K562 (cell line): ENCODE measurements around the gene VEGFA. TPM values are rescaled to one million over a fixed set of nuclear protein-coding genes. Genes with fewer than 3 reads are reported as not detected.

Experiments
- ATF1 ChIP-seq, 2 experiments: fragments of 450-650 bp in 1 of 2; IDR thresholded peaks; 2 replicates each; pipeline ENCODE4 v1.6.1; 2016; ENCODE audit warnings: missing compliant biosample characterization in 1 of 2, missing genetic modification characterization in 1 of 2
- BDP1 ChIP-seq: IDR thresholded peaks from 3 replicates; pipeline ENCODE4 v1.6.1; 2011; ENCODE audit not compliant: insufficient read length, insufficient read depth
- CCNT2 ChIP-seq: IDR thresholded peaks from 2 replicates; pipeline ENCODE4 v1.6.1; 2011; ENCODE audit warnings: borderline replicate concordance, low read depth, mild to moderate bottlenecking, moderate library complexity, mixed read lengths, low read length; ENCODE audit not compliant: insufficient read length; ENCODE audit errors: extremely low read depth
- GABPA ChIP-seq: fragments of 200-800 bp; sonication (Bioruptor generic); conservative IDR thresholded peaks from 2 replicates; pipeline ENCODE4 v1.6.1; 2016; ENCODE audit warnings: low read depth, missing genetic modification characterization, missing compliant biosample characterization
- GTF2E2 ChIP-seq: fragments of 200-800 bp; sonication (Bioruptor generic); IDR thresholded peaks from 2 replicates; pipeline ENCODE4 v1.6.1; 2016; ENCODE audit warnings: missing genetic modification characterization, missing compliant biosample characterization
- GTF2F1 ChIP-seq: IDR thresholded peaks from 2 replicates; pipeline ENCODE4 v1.6.1; 2011; ENCODE audit warnings: low read depth, low read length, improper control_type of control experiment
- LARP7 ChIP-seq: fragments of 450-650 bp; IDR thresholded peaks from 2 replicates; pipeline ENCODE4 v1.6.1; 2016
- POLR2G ChIP-seq: fragments of 200-400 bp; formaldehyde crosslinking; IDR thresholded peaks from 2 replicates; pipeline ENCODE4 v1.6.1; 2017; ENCODE audit warnings: low read depth, mild to moderate bottlenecking, antibody characterized with exemption, low read length, moderate library complexity
- POLR2H ChIP-seq: IDR thresholded peaks from 2 replicates; pipeline ENCODE4 v1.6.1; 2016; ENCODE audit warnings: missing genetic modification characterization, low read depth, mild to moderate bottlenecking, control low read depth, missing compliant biosample characterization, moderate library complexity
- RCOR1 ChIP-seq, 2 experiments: IDR thresholded peaks; 2 replicates each; pipeline ENCODE4 v1.6.1; 2012; ENCODE audit warnings: low read depth in 2 of 2, low read length in 2 of 2, borderline replicate concordance in 1 of 2, improper control_type of control experiment in 1 of 2
- SMARCB1 ChIP-seq: IDR thresholded peaks from 2 replicates; pipeline ENCODE4 v1.6.1; 2011; ENCODE audit warnings: improper control_type of control experiment, low read depth; ENCODE audit not compliant: insufficient read length
- TBP ChIP-seq: optimal IDR thresholded peaks from 2 replicates; pipeline ENCODE3; 2011; ENCODE audit warnings: low read depth, low read length, improper control_type of control experiment
- ZFP1 ChIP-seq: fragments of 450-650 bp; formaldehyde crosslinking; IDR thresholded peaks from 2 replicates; pipeline ENCODE4 v1.4.0; 2020; ENCODE audit warnings: mild to moderate bottlenecking, mixed read lengths
- ZKSCAN1 ChIP-seq: fragments of 150-350 bp; IDR thresholded peaks from 2 replicates; pipeline ENCODE4 v1.6.1; 2016; ENCODE audit warnings: low read depth, low read length
- ZNF395 ChIP-seq: fragments of 200-800 bp; sonication (Bioruptor generic); IDR thresholded peaks from 2 replicates; pipeline ENCODE4 v1.6.1; 2017; ENCODE audit warnings: missing genetic modification characterization, missing compliant biosample characterization
- polyA plus RNA-seq, 8 experiments: library from polyadenylated mRNA; depleted of rRNA in 4 of 8; stranded (reverse) in 5 of 8; unstranded in 3 of 8; fragments of >200 nt; fragmentation: Nextera tagmentation in 2 of 8; fragmentation: Illumina TruSeq in 1 of 8; extraction: Ambion mirVana in 2 of 8; extraction: Trizol in 1 of 8; gene quantifications; 2 replicates each; pipeline versions ENCODE4 v1.2.1 to v1.2.3, GENCODE V29; 2011 to 2014; ENCODE audit warnings: inconsistent platforms in 1 of 8, missing spikeins in 1 of 8
- total RNA-seq, 7 experiments: library from RNA; depleted of rRNA in 6 of 7; stranded (reverse); fragments of >200 nt in 6 of 7; fragmentation: Illumina TruSeq in 2 of 7; extraction: Trizol in 2 of 7; gene quantifications; 2 replicates each; pipeline versions ENCODE4 v1.2.1 to v1.2.3, GENCODE V29; 2011 to 2021; ENCODE audit warnings: low replicate concordance in 1 of 7
- TF ChIP-seq, protein P1 (sequence below): fragments of 450-650 bp; IDR thresholded peaks from 2 replicates; pipeline ENCODE4 v1.6.1; 2017; ENCODE audit warnings: antibody characterized with exemption, mild to moderate bottlenecking
- TF ChIP-seq, protein P2 (sequence below), 2 experiments: IDR thresholded peaks; 2 replicates each; pipeline ENCODE4 v1.6.1; 2011; ENCODE audit warnings: borderline replicate concordance in 1 of 2, control low read depth in 1 of 2, low read depth in 1 of 2, low read length in 1 of 2, mild to moderate bottlenecking in 1 of 2, mixed read lengths in 1 of 2, moderate library complexity in 1 of 2; ENCODE audit not compliant: insufficient read depth in 1 of 2, insufficient read length in 1 of 2, poor library complexity in 1 of 2, severe bottlenecking in 1 of 2; ENCODE audit errors: extremely low read depth in 1 of 2
- TF ChIP-seq, protein P3 (sequence below), 2 experiments: fragments of 450-650 bp in 1 of 2; sonication (generic) in 1 of 2; formaldehyde crosslinking; conservative IDR thresholded peaks; 2 replicates each; pipeline versions ENCODE4 v1.4.0 to v1.8.1; 2020 to 2022; ENCODE audit warnings: mild to moderate bottlenecking in 1 of 2, missing genetic modification reagents in 1 of 2

Gene VEGFA
- total and polyA plus RNA-seq, 9 of the 15 experiments (the other 6 are each of a cell fraction or from before 2014, with no cell fraction given), result 14.0 to 271 (median 124) TPM

GRCh38 chr6:43769526-43770371 is at the start of gene VEGFA (continued):
- TF ChIP-seq, protein P1, sequence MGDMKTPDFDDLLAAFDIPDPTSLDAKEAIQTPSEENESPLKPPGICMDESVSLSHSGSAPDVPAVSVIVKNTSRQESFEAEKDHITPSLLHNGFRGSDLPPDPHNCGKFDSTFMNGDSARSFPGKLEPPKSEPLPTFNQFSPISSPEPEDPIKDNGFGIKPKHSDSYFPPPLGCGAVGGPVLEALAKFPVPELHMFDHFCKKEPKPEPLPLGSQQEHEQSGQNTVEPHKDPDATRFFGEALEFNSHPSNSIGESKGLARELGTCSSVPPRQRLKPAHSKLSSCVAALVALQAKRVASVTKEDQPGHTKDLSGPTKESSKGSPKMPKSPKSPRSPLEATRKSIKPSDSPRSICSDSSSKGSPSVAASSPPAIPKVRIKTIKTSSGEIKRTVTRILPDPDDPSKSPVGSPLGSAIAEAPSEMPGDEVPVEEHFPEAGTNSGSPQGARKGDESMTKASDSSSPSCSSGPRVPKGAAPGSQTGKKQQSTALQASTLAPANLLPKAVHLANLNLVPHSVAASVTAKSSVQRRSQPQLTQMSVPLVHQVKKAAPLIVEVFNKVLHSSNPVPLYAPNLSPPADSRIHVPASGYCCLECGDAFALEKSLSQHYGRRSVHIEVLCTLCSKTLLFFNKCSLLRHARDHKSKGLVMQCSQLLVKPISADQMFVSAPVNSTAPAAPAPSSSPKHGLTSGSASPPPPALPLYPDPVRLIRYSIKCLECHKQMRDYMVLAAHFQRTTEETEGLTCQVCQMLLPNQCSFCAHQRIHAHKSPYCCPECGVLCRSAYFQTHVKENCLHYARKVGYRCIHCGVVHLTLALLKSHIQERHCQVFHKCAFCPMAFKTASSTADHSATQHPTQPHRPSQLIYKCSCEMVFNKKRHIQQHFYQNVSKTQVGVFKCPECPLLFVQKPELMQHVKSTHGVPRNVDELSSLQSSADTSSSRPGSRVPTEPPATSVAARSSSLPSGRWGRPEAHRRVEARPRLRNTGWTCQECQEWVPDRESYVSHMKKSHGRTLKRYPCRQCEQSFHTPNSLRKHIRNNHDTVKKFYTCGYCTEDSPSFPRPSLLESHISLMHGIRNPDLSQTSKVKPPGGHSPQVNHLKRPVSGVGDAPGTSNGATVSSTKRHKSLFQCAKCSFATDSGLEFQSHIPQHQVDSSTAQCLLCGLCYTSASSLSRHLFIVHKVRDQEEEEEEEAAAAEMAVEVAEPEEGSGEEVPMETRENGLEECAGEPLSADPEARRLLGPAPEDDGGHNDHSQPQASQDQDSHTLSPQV, result 0 out of 2 replicates have a peak, but pooled peaks have one; percentile 56
- TF ChIP-seq RCOR1 (IDR thresholded peaks at IDR 0.05; ENCODE audit: borderline replicate concordance in 1 of 2, low read depth in 2 of 2, low read length in 2 of 2) (peak in 1 of 2 experiments; percentile 76; a peak in 1 of 4 replicates), GTF2F1 (peak; percentile 52; the same call in 1 of the 2 replicates), ZFP1 (CRISPR knock-in tag) (no peak), ATF1 (CRISPR knock-in tag; IDR thresholded peaks at IDR 0.05) (no peak), ATF1 (tag; IDR thresholded peaks at IDR 0.05) (peak; percentile 79), POLR2G (peak; percentile 96), GABPA (0 out of 2 replicates have a peak, but pooled peaks have one; percentile 10), LARP7 (0 out of 2 replicates have a peak, but pooled peaks have one; percentile 21), TBP (peak; percentile 69), SMARCB1 (peak; percentile 54), CCNT2 (peak; percentile 93), ZKSCAN1 (0 out of 2 replicates have a peak, but pooled peaks have one; percentile 14), GTF2E2 (tag) (no peak), POLR2H (tag) (peak; percentile 97), BDP1 (no peak), ZNF395 (CRISPR knock-in tag) (peak; percentile 80)
- TF ChIP-seq, protein P2, sequence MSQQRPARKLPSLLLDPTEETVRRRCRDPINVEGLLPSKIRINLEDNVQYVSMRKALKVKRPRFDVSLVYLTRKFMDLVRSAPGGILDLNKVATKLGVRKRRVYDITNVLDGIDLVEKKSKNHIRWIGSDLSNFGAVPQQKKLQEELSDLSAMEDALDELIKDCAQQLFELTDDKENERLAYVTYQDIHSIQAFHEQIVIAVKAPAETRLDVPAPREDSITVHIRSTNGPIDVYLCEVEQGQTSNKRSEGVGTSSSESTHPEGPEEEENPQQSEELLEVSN (IDR thresholded peaks at IDR 0.05; ENCODE audit: borderline replicate concordance in 1 of 2, extremely low read depth in 1 of 2, insufficient read depth in 1 of 2, insufficient read length in 1 of 2, low read depth in 1 of 2, low read length in 1 of 2, poor library complexity in 1 of 2, severe bottlenecking in 1 of 2), result peak; percentile 71 to 78
- TF ChIP-seq, protein P3, sequence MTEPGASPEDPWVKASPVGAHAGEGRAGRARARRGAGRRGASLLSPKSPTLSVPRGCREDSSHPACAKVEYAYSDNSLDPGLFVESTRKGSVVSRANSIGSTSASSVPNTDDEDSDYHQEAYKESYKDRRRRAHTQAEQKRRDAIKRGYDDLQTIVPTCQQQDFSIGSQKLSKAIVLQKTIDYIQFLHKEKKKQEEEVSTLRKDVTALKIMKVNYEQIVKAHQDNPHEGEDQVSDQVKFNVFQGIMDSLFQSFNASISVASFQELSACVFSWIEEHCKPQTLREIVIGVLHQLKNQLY (CRISPR knock-in tag; conservative IDR thresholded peaks at IDR 0.05), result peak in 1 of 2 experiments; percentile 54; a peak in 1 of 4 replicates
